Rectal smooth muscle tissue (tissue), 1 donor: ENCODE results near the gene MACROD2.

Source experiments
- H3K27ac ChIP-seq: one replicate; pipeline ENCODE4 v1.7.0; 2013; ENCODE audit warnings: low read depth, low read length, inconsistent platforms
- H3K27me3 ChIP-seq: one replicate; pipeline ENCODE4 v1.7.0; 2013; ENCODE audit warnings: low read length; ENCODE audit not compliant: control insufficient read depth, insufficient read depth
- H3K36me3 ChIP-seq: one replicate; pipeline ENCODE4 v1.7.0; 2013; ENCODE audit warnings: low read length; ENCODE audit not compliant: control insufficient read depth, insufficient read depth
- H3K4me1 ChIP-seq: one replicate; pipeline ENCODE4 v1.7.0; 2013; ENCODE audit warnings: low read length; ENCODE audit not compliant: control insufficient read depth, insufficient read depth
- H3K4me3 ChIP-seq: one replicate; pipeline ENCODE4 v1.7.0; 2013; ENCODE audit warnings: low read length
- H3K9ac ChIP-seq: one replicate; pipeline ENCODE4 v1.7.0; 2013; ENCODE audit warnings: low read length

MACROD2 gene

GRCh38 chr20:16081421-16081820 lies 2086.1 kb downstream of the MACROD2 start:
- no peak overlapping the region for H3K4me3 ChIP-seq
- H3K36me3 ChIP-seq: no peaks in the 10 kb centered on the region
- no peaks in the 10 kb centered on the region for H3K4me1 ChIP-seq
- no peaks in the 10 kb centered on the region for H3K27me3 ChIP-seq
- H3K9ac ChIP-seq: no peak overlapping the region
- no peak overlapping the region for H3K27ac ChIP-seq

- H3K9ac ChIP-seq: no peak overlapping the region
- H3K4me1 ChIP-seq: no peaks in the 10 kb centered on the region
- H3K27me3 ChIP-seq: no peaks in the 10 kb centered on the region
- no peak overlapping the region for H3K27ac ChIP-seq
- H3K4me3 ChIP-seq: no peak overlapping the region
- H3K36me3 ChIP-seq: no peaks in the 10 kb centered on the region
These were observed 2086.8 kb downstream of the MACROD2 start for GRCh38 chr20:16082051-16082550.

GRCh38 chr20:16083639-16084280 lies 2088.4 kb downstream of the MACROD2 start:
- no peak overlapping the region for H3K27ac ChIP-seq
- H3K4me3 ChIP-seq: no peak overlapping the region
- H3K36me3 ChIP-seq: no peaks in the 10 kb centered on the region
- H3K4me1 ChIP-seq: no peaks in the 10 kb centered on the region
- H3K27me3 ChIP-seq: no peaks in the 10 kb centered on the region
- no peak overlapping the region for H3K9ac ChIP-seq

GRCh38 chr20:16095226-16095625 lies 2099.9 kb downstream of the MACROD2 start:
- no peak overlapping the region for H3K27ac ChIP-seq
- no peak overlapping the region for H3K9ac ChIP-seq
- H3K4me3 ChIP-seq: no peak overlapping the region
- no peaks in the 10 kb centered on the region for H3K4me1 ChIP-seq
- H3K27me3 ChIP-seq: no peaks in the 10 kb centered on the region
- no peaks in the 10 kb centered on the region for H3K36me3 ChIP-seq

GRCh38 chr20:16096756-16097326 lies 2101.5 kb downstream of the MACROD2 start:
- no peaks in the 10 kb centered on the region for H3K4me1 ChIP-seq
- no peak overlapping the region for H3K4me3 ChIP-seq
- no peaks in the 10 kb centered on the region for H3K36me3 ChIP-seq
- H3K27me3 ChIP-seq: no peaks in the 10 kb centered on the region
- H3K9ac ChIP-seq: no peak overlapping the region
- H3K27ac ChIP-seq: no peak overlapping the region

- Histone ChIP-seq H3K36me3 (no peaks in the 10 kb centered on the region), H3K4me1 (no peaks in the 10 kb centered on the region), H3K9ac (no peak overlapping the region), H3K4me3 (no peak overlapping the region), H3K27me3 (no peaks in the 10 kb centered on the region), H3K27ac (no peak overlapping the region)
These were observed 2102.5 kb downstream of the MACROD2 start for GRCh38 chr20:16097788-16098187.

- no peak overlapping the region for H3K4me3 ChIP-seq
These were observed 2103.7 kb downstream of the MACROD2 start for GRCh38 chr20:16098890-16099639.

GRCh38 chr20:16100111-16100510 lies 2104.8 kb downstream of the MACROD2 start:
- H3K27ac ChIP-seq: no peak overlapping the region
- H3K9ac ChIP-seq: no peak overlapping the region
- H3K27me3 ChIP-seq: no peaks in the 10 kb centered on the region
- peaks cover 2% of the 10 kb centered on the region for H3K4me1 ChIP-seq
- H3K36me3 ChIP-seq: no peaks in the 10 kb centered on the region
- no peak overlapping the region for H3K4me3 ChIP-seq

More at GRCh38 chr20:16098890-16099639, 2103.7 kb downstream of the MACROD2 start:
- Histone ChIP-seq H3K36me3 (no peaks in the 10 kb centered on the region), H3K27ac (no peak overlapping the region), H3K4me1 (peaks cover under 1% of the 10 kb centered on the region), H3K9ac (no peak overlapping the region), H3K27me3 (no peaks in the 10 kb centered on the region)

- Histone ChIP-seq H3K27me3 (no peaks in the 10 kb centered on the region), H3K4me1 (peaks cover 2% of the 10 kb centered on the region), H3K27ac (no peak overlapping the region), H3K4me3 (no peak overlapping the region), H3K9ac (no peak overlapping the region), H3K36me3 (no peaks in the 10 kb centered on the region)
These were observed 2105.5 kb downstream of the MACROD2 start for GRCh38 chr20:16100767-16101166.
